Mesendoderm (in vitro differentiated cells): ENCODE results near the gene TDRD3.

Source experiments
- DNase-seq: peaks from one replicate; pipeline ENCODE4 v3.0.0; 2013
- H2AK5ac ChIP-seq: 2 replicates; pipeline ENCODE4 v1.6.1; 2013; ENCODE audit warnings: low read length, inconsistent platforms
- H2BK120ac ChIP-seq: 2 replicates; pipeline ENCODE4 v1.6.1; 2013; ENCODE audit warnings: low read depth, mild to moderate bottlenecking, low read length, moderate library complexity, mixed read lengths
- H2BK15ac ChIP-seq: replicated peaks from 2 replicates; pipeline ENCODE4 v1.6.1; 2013; ENCODE audit warnings: low read depth, mild to moderate bottlenecking, moderate library complexity
- H2BK5ac ChIP-seq: 2 replicates; pipeline ENCODE4 v1.6.1; 2013; ENCODE audit warnings: low read length, inconsistent platforms
- H3K18ac ChIP-seq: 2 replicates; pipeline ENCODE4 v1.6.1; 2013; ENCODE audit warnings: mild to moderate bottlenecking, low read length, mixed read lengths
- H3K23ac ChIP-seq: one replicate; pipeline ENCODE4 v1.6.1; 2013; ENCODE audit warnings: low read length
- H3K27ac ChIP-seq: 2 replicates; pipeline ENCODE4 v1.5.1; 2013; ENCODE audit warnings: low read depth, mild to moderate bottlenecking, inconsistent platforms, low read length, moderate library complexity
- H3K27me3 ChIP-seq: 2 replicates; pipeline ENCODE4 v1.6.1; 2013; ENCODE audit warnings: low read length, control low read depth, mild to moderate bottlenecking, inconsistent platforms; ENCODE audit not compliant: insufficient read depth, poor library complexity
- H3K36me3 ChIP-seq: 2 replicates; pipeline ENCODE4 v1.6.1; 2013; ENCODE audit warnings: low read length, inconsistent platforms; ENCODE audit not compliant: control insufficient read depth, insufficient read depth
- H3K4ac ChIP-seq: one replicate; pipeline ENCODE4 v1.6.1; 2013; ENCODE audit warnings: low read depth, mild to moderate bottlenecking, low read length, moderate library complexity
- H3K4me1 ChIP-seq: 2 replicates; pipeline ENCODE4 v1.6.1; 2013; ENCODE audit warnings: low read depth, low read length, inconsistent platforms; ENCODE audit not compliant: control insufficient read depth
- H3K4me2 ChIP-seq: 2 replicates; pipeline ENCODE4 v1.6.1; 2013; ENCODE audit warnings: low read length
- H3K4me3 ChIP-seq: 2 replicates; pipeline ENCODE4 v1.5.1; 2013; ENCODE audit warnings: mild to moderate bottlenecking, low read length
- H3K56ac ChIP-seq: one replicate; pipeline ENCODE4 v1.6.1; 2013; ENCODE audit warnings: low read length
- H3K79me1 ChIP-seq: 2 replicates; pipeline ENCODE4 v1.6.1; 2013; ENCODE audit warnings: low read length, inconsistent platforms
- H3K79me2 ChIP-seq: 2 replicates; pipeline ENCODE4 v1.6.1; 2013; ENCODE audit warnings: mild to moderate bottlenecking, low read length; ENCODE audit not compliant: control insufficient read depth, insufficient read depth
- H3K9ac ChIP-seq: 2 replicates; pipeline ENCODE4 v1.6.1; 2013; ENCODE audit warnings: low read length, inconsistent platforms
- H4K5ac ChIP-seq: one replicate; pipeline ENCODE4 v1.6.1; 2013; ENCODE audit warnings: low read length
- H4K8ac ChIP-seq: one replicate; pipeline ENCODE4 v1.6.1; 2013; ENCODE audit warnings: low read depth, mild to moderate bottlenecking, control low read depth, low read length, moderate library complexity
- WGBS: extraction: QIAGEN DNeasy Blood & Tissue Kit; methylation state at CpG from one replicate; pipeline ENCODE4 v1.1.7; 2013; ENCODE audit warnings: low lambda C conversion rate, missing lambda C conversion rate; ENCODE audit not compliant: insufficient coverage; ENCODE audit errors: extremely low coverage; 5-methylcytosine and 5-hydroxymethylcytosine counted together

The TDRD3 gene

GRCh38 chr13:60411983-60412382, 15.0 kb downstream of the TDRD3 start:
- Histone ChIP-seq H2BK120ac (no peak overlapping the region), H3K56ac (no peak overlapping the region), H3K23ac (no peak overlapping the region), H3K79me2 (no peaks in the 10 kb centered on the region), H3K27me3 (no peaks in the 10 kb centered on the region), H2BK15ac (no peak overlapping the region), H3K4ac (no peak overlapping the region), H3K18ac (no peak overlapping the region), H3K4me2 (no peak overlapping the region), H2BK5ac (no peak overlapping the region), H3K79me1 (no peaks in the 10 kb centered on the region), H3K27ac (no peak overlapping the region), H3K36me3 (no peaks in the 10 kb centered on the region), H3K9ac (no peak overlapping the region), H4K5ac (no peak overlapping the region), H3K4me1 (peaks cover 2% of the 10 kb centered on the region), H2AK5ac (no peak overlapping the region), H3K4me3 (no peak overlapping the region), H4K8ac (no peak overlapping the region)
- DNase-seq, result no peak
- 100% methylated on average over 1 of the region's 2 CpGs for WGBS

GRCh38 chr13:60412909-60413616, 16.0 kb downstream of the TDRD3 start:
- Histone ChIP-seq H3K4me3 (no peak overlapping the region), H3K4me2 (no peak overlapping the region), H3K27me3 (no peaks in the 10 kb centered on the region), H3K27ac (no peak overlapping the region), H3K18ac (no peak overlapping the region), H3K4ac (no peak overlapping the region), H2BK120ac (no peak overlapping the region), H3K36me3 (no peaks in the 10 kb centered on the region), H4K8ac (no peak overlapping the region), H2BK15ac (no peak overlapping the region), H2AK5ac (no peak overlapping the region), H3K79me1 (no peaks in the 10 kb centered on the region), H3K56ac (no peak overlapping the region), H2BK5ac (no peak overlapping the region), H4K5ac (no peak overlapping the region), H3K79me2 (no peaks in the 10 kb centered on the region), H3K4me1 (peaks cover 2% of the 10 kb centered on the region), H3K9ac (no peak overlapping the region), H3K23ac (no peak overlapping the region)
- DNase-seq, result no peak
- no CpG with 5 or more reads among the region's 3 CpGs for WGBS

- H3K9ac ChIP-seq, result no peak overlapping the region
- H3K4me3 ChIP-seq, result no peak overlapping the region
- no peak overlapping the region for H3K4ac ChIP-seq
- no peak overlapping the region for H3K4me2 ChIP-seq
- H3K27me3 ChIP-seq, result no peaks in the 10 kb centered on the region
- H3K79me1 ChIP-seq, result no peaks in the 10 kb centered on the region
- no peaks in the 10 kb centered on the region for H3K79me2 ChIP-seq
- H3K27ac ChIP-seq, result no peak overlapping the region
- H2AK5ac ChIP-seq, result no peak overlapping the region
- H3K23ac ChIP-seq, result no peak overlapping the region
- H3K36me3 ChIP-seq, result no peaks in the 10 kb centered on the region
- H2BK15ac ChIP-seq, result no peak overlapping the region
- no peak overlapping the region for H4K8ac ChIP-seq
- no peak overlapping the region for H3K18ac ChIP-seq
- no peak overlapping the region for H4K5ac ChIP-seq
- no peak for DNase-seq
- H3K56ac ChIP-seq, result no peak overlapping the region
- H2BK5ac ChIP-seq, result no peak overlapping the region
- H2BK120ac ChIP-seq, result no peak overlapping the region
- H3K4me1 ChIP-seq, result peaks cover 2% of the 10 kb centered on the region
Measured at GRCh38 chr13:60414177-60414576, 17.2 kb downstream of the TDRD3 start.

GRCh38 chr13:60417734-60418133, 20.7 kb downstream of the TDRD3 start:
- Histone ChIP-seq H3K27me3 (no peaks in the 10 kb centered on the region), H3K4me3 (no peak overlapping the region), H3K4me2 (no peak overlapping the region), H4K8ac (no peak overlapping the region), H3K27ac (no peak overlapping the region), H3K23ac (no peak overlapping the region), H3K79me2 (no peaks in the 10 kb centered on the region), H2AK5ac (no peak overlapping the region), H3K56ac (no peak overlapping the region), H3K36me3 (no peaks in the 10 kb centered on the region), H3K4ac (no peak overlapping the region), H2BK15ac (no peak overlapping the region), H3K9ac (no peak overlapping the region), H3K18ac (no peak overlapping the region), H3K4me1 (no peaks in the 10 kb centered on the region), H2BK5ac (no peak overlapping the region), H4K5ac (no peak overlapping the region), H2BK120ac (no peak overlapping the region), H3K79me1 (no peaks in the 10 kb centered on the region)
- no CpG with 5 or more reads among the region's 2 CpGs for WGBS
- no peak for DNase-seq

GRCh38 chr13:60418954-60419353, 21.9 kb downstream of the TDRD3 start:
- Histone ChIP-seq H3K36me3 (no peaks in the 10 kb centered on the region), H3K27ac (no peak overlapping the region), H3K4me2 (no peak overlapping the region), H2BK15ac (no peak overlapping the region), H3K9ac (no peak overlapping the region), H3K18ac (no peak overlapping the region), H3K4me1 (no peaks in the 10 kb centered on the region), H3K27me3 (no peaks in the 10 kb centered on the region), H3K23ac (no peak overlapping the region), H2BK5ac (no peak overlapping the region), H3K79me2 (no peaks in the 10 kb centered on the region), H3K4ac (no peak overlapping the region), H4K8ac (no peak overlapping the region), H2AK5ac (no peak overlapping the region), H3K4me3 (no peak overlapping the region), H3K56ac (no peak overlapping the region), H4K5ac (no peak overlapping the region), H3K79me1 (no peaks in the 10 kb centered on the region), H2BK120ac (no peak overlapping the region)
- no peak for DNase-seq
- no CpG with 5 or more reads among the region's 2 CpGs for WGBS

- Histone ChIP-seq H3K36me3 (no peaks in the 10 kb centered on the region), H4K5ac (no peak overlapping the region), H3K79me1 (no peaks in the 10 kb centered on the region), H2AK5ac (no peak overlapping the region), H3K4me1 (no peaks in the 10 kb centered on the region), H3K4ac (no peak overlapping the region), H3K4me2 (no peak overlapping the region), H3K56ac (no peak overlapping the region), H3K27me3 (no peaks in the 10 kb centered on the region), H2BK120ac (no peak overlapping the region), H3K18ac (no peak overlapping the region), H3K23ac (no peak overlapping the region), H4K8ac (no peak overlapping the region), H3K4me3 (no peak overlapping the region), H2BK15ac (no peak overlapping the region), H3K27ac (no peak overlapping the region), H2BK5ac (no peak overlapping the region), H3K79me2 (no peaks in the 10 kb centered on the region), H3K9ac (no peak overlapping the region)
- DNase-seq, result no peak
- WGBS, result no CpG with 5 or more reads among the region's 4 CpGs
Measured at GRCh38 chr13:60425332-60425731, 28.3 kb downstream of the TDRD3 start.
